AG04449 (cell line): ENCODE measurements around the gene PRRG2.
A peak's percentile ranks its signal among the peaks of the same experiment; 100 is the strongest.

Experiments used
- CTCF ChIA-PET: fragments of 350-600 bp; formaldehyde crosslinking; extraction: SDS; loops from one replicate; lab custom pipeline; 2021; ENCODE audit warnings: antibody characterized with exemption; lab: Yijun Ruan, JAX
- POLR2A ChIA-PET: fragments of 400-600, 350-600 bp; formaldehyde crosslinking; extraction: SDS; loops from one replicate; lab custom pipeline; 2020; ENCODE audit warnings: antibody characterized with exemption, inconsistent platforms; lab: Yijun Ruan, JAX
- DNase-seq: peaks from one replicate; pipeline ENCODE4 v3.0.0-alpha.2; 2010; ENCODE audit warnings: low read depth, low spot score
- H3K4me3 ChIP-seq: 2 replicates; pipeline ENCODE4 v1.5.1; 2011; ENCODE audit warnings: low read depth, mild to moderate bottlenecking, control low read depth, low read length
- CTCF ChIP-seq: IDR thresholded peaks from one replicate; pipeline ENCODE4 v1.5.1; 2011; ENCODE audit warnings: mild to moderate bottlenecking, moderate library complexity, low read length, control low read depth, inconsistent platforms; ENCODE audit not compliant: insufficient read depth; ENCODE audit errors: missing control alignments

PRRG2 gene

GRCh38 chr19:49581007-49581508, at the start of gene PRRG2:
PRRG2 (plus strand) TSS chr19:49581316; CDS start chr19:49583220, 1,904 bp downstream.
- peak within 1 kb of the TSS; percentile 84 for H3K4me3 ChIP-seq
- DNase-seq, result no peak
- TF ChIP-seq CTCF, result no peak
- ChIA-PET POLR2A (interaction anchor here (0.6 to 2.8 kb wide), 17 partner anchors 8 to 314 kb away, joined by 3 to 14 read pairs (median 4); partner anchors contain the start of genes ALDH16A1, AP2A1, PRR12 and RPS11), CTCF (interaction anchor here (1.0 to 4.9 kb wide), 6 partner anchors 10 to 92 kb away, joined by 3 to 124 read pairs (median 10); partner anchors contain the start of gene PRR12)

GRCh38 chr19:49533551-49534488, 47.3 kb upstream of the PRRG2 start:
- ChIA-PET POLR2A (no interaction called here), CTCF (interaction anchor here (0.8 to 2.9 kb wide), 6 partner anchors 13 to 30 kb away, joined by 3 to 30 read pairs (median 4); no protein-coding TSS in a partner anchor)
- peak overlapping the region; percentile 56 for H3K4me3 ChIP-seq
- TF ChIP-seq CTCF, result no peak
- DNase-seq, result no peak

GRCh38 chr19:49534632-49535385, 46.3 kb upstream of the PRRG2 start:
- POLR2A ChIA-PET, result no interaction called here
- no peak overlapping the region for H3K4me3 ChIP-seq
- no peak for TF ChIP-seq CTCF
- CTCF ChIA-PET, result interaction anchor here (0.8 to 2.9 kb wide), 6 partner anchors 12 to 31 kb away, joined by 3 to 30 read pairs (median 4); no protein-coding TSS in a partner anchor
- DNase-seq, result no peak

- no peak for DNase-seq
- no peak for TF ChIP-seq CTCF
- ChIA-PET CTCF (interaction anchor here (1.0 to 3.7 kb wide), 3 partner anchors 11 to 34 kb away, joined by 3 to 36 read pairs (median 6); no protein-coding TSS in a partner anchor), POLR2A (no interaction called here)
- H3K4me3 ChIP-seq, result no peak overlapping the region
Observed at GRCh38 chr19:49536921-49537462, 44.1 kb upstream of the PRRG2 start.

GRCh38 chr19:49538643-49539042, 42.5 kb upstream of the PRRG2 start:
- ChIA-PET CTCF (interaction anchor here (0.7 to 3.7 kb wide), 2 partner anchors 9 to 36 kb away, joined by 3 to 36 read pairs; no protein-coding TSS in a partner anchor), POLR2A (interaction anchor here (0.9 kb wide), 1 partner anchor 11 kb away, joined by 3 read pairs; the partner anchor contains the start of gene RCN3)
- no peak for TF ChIP-seq CTCF
- no peak overlapping the region for H3K4me3 ChIP-seq
- no peak for DNase-seq
